Liver (tissue), 3 donors: ENCODE measurements around the gene MDC1.
A peak's percentile ranks its signal among the peaks of the same experiment; 100 is the strongest.
"Not testable (repeated sequence)": the region's sequence is repeated elsewhere in the genome, so short reads cannot be mapped to it uniquely, and the experiment has no call there.

ENCODE experiments used
- EGR1 ChIP-seq, 2 donors: IDR thresholded peaks; 2 replicates each; pipeline ENCODE4 v1.6.1; 2016 to 2018; ENCODE audit warnings: antibody characterized with exemption in 2 of 2, low read depth in 2 of 2
- FOXA1 ChIP-seq: IDR thresholded peaks from 2 replicates; pipeline ENCODE4 v1.6.1; 2016; ENCODE audit warnings: antibody characterized with exemption
- GABPA ChIP-seq, 2 donors: IDR thresholded peaks in 1 of 2; conservative IDR thresholded peaks in 1 of 2; 2 replicates each; pipeline ENCODE4 v1.6.1; 2016; ENCODE audit warnings: antibody characterized with exemption in 2 of 2, mild to moderate bottlenecking in 1 of 2, moderate library complexity in 1 of 2
- HNF4A ChIP-seq, 2 donors: conservative IDR thresholded peaks; 2 replicates each; pipeline ENCODE4 v1.6.1; 2016; ENCODE audit warnings: antibody characterized with exemption in 2 of 2, mild to moderate bottlenecking in 2 of 2
- NR2F2 ChIP-seq: IDR thresholded peaks from 2 replicates; pipeline ENCODE4 v1.6.1; 2016; ENCODE audit warnings: antibody characterized with exemption
- RAD21 ChIP-seq, 2 donors: IDR thresholded peaks; 2 replicates each; pipeline ENCODE4 v1.6.1; 2016; ENCODE audit warnings: antibody characterized with exemption in 2 of 2, mild to moderate bottlenecking in 2 of 2
- REST ChIP-seq: IDR thresholded peaks from 2 replicates; pipeline ENCODE4 v1.6.1; 2016; ENCODE audit warnings: antibody characterized with exemption, mild to moderate bottlenecking
- SP1 ChIP-seq: IDR thresholded peaks from 2 replicates; pipeline ENCODE4 v1.6.1; 2018; ENCODE audit warnings: antibody characterized with exemption, mild to moderate bottlenecking
- TAF1 ChIP-seq: conservative IDR thresholded peaks from 2 replicates; pipeline ENCODE4 v1.6.1; 2016; ENCODE audit warnings: antibody characterized with exemption, mild to moderate bottlenecking
- ZBTB33 ChIP-seq: IDR thresholded peaks from 2 replicates; pipeline ENCODE4 v1.6.1; 2016; ENCODE audit warnings: antibody characterized with exemption
- TF ChIP-seq, protein P1 (sequence below): fragments of 150-350 bp; IDR thresholded peaks from 2 replicates; pipeline ENCODE4 v1.5.1; 2017; ENCODE audit warnings: improper control_type of control experiment, low read depth, low read length; ENCODE audit not compliant: missing input control
- TF ChIP-seq, protein P2 (sequence below): IDR thresholded peaks from 2 replicates; pipeline ENCODE4 v1.6.1; 2016; ENCODE audit warnings: antibody characterized with exemption
- TF ChIP-seq, protein P3 (sequence below): IDR thresholded peaks from 2 replicates; pipeline ENCODE4 v1.6.1; 2016; ENCODE audit warnings: antibody characterized with exemption
- donor health status: healthy.
- donor health status: healthy.

DNA sequence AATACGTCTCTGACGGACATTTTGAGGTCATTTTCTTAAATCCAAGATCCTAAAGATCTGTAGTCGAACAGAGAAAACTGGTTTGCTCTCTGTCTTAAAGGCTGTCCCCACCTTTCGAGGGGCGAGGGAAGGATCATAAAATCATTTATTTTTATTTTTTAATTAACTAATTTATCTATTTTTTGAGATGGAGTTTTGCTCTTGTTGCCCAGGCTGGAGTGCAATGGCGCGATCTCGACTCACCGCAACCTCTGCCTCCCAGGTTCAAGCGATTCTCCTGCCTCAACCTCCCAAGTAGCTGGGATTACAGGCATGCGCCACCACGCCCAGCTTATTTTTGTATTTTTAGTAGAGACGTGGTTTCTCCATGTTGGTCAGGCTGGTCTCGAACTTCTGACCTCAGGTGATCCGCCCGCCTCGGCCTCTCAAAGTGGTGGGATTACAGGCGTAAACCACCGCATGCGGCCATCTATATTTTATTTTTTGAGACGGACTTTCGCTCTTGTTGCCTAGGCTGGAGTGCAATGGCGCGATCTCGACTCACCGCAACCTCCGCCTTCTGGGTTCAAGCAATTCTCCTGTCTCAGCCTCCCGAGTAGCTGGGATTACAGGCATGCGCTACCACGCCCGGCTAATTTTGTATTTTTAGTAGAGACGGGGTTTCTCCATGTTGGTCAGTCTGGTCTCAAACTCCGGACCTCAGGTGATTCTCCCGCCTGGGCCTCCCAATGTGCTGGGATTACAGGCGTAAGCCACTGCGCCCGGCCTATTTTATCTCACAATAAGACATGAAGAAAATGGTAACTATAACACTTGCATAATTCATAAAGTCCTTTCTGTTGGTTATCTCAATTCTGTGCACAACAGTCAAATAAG is 1.0 kb upstream of the MDC1 start:
- not testable (repeated sequence) for TF ChIP-seq RAD21 (IDR thresholded peaks at IDR 0.05); SP1; GABPA (IDR thresholded peaks at IDR 0.05 in 1 of 2, conservative IDR thresholded peaks at IDR 0.05 in 1 of 2); ZBTB33; FOXA1; REST; NR2F2; EGR1 (IDR thresholded peaks at IDR 0.05; ENCODE audit: low read depth in 2 of 2); HNF4A (conservative IDR thresholded peaks at IDR 0.05)
- TF ChIP-seq, protein P1, sequence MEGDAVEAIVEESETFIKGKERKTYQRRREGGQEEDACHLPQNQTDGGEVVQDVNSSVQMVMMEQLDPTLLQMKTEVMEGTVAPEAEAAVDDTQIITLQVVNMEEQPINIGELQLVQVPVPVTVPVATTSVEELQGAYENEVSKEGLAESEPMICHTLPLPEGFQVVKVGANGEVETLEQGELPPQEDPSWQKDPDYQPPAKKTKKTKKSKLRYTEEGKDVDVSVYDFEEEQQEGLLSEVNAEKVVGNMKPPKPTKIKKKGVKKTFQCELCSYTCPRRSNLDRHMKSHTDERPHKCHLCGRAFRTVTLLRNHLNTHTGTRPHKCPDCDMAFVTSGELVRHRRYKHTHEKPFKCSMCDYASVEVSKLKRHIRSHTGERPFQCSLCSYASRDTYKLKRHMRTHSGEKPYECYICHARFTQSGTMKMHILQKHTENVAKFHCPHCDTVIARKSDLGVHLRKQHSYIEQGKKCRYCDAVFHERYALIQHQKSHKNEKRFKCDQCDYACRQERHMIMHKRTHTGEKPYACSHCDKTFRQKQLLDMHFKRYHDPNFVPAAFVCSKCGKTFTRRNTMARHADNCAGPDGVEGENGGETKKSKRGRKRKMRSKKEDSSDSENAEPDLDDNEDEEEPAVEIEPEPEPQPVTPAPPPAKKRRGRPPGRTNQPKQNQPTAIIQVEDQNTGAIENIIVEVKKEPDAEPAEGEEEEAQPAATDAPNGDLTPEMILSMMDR, result not testable (repeated sequence)
- TF ChIP-seq TAF1, result peak; percentile 70
- TF ChIP-seq, protein P2, sequence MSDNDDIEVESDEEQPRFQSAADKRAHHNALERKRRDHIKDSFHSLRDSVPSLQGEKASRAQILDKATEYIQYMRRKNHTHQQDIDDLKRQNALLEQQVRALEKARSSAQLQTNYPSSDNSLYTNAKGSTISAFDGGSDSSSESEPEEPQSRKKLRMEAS, result not testable (repeated sequence)
- TF ChIP-seq, protein P3, sequence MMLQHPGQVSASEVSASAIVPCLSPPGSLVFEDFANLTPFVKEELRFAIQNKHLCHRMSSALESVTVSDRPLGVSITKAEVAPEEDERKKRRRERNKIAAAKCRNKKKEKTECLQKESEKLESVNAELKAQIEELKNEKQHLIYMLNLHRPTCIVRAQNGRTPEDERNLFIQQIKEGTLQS, result not testable (repeated sequence)
